Loucy (cell line): ENCODE results near the gene TYW1.
"Not testable (repeated sequence)": the region's sequence is repeated elsewhere in the genome, so short reads cannot be mapped to it uniquely, and the experiment has no call there.

Experiments used
- H2AFZ ChIP-seq: fragments of 200-600 bp; sonication (generic); 2 replicates; pipeline ENCODE4 v1.6.0; 2016; ENCODE audit warnings: antibody characterized with exemption, mild to moderate bottlenecking, low read length, moderate library complexity
- H3F3A ChIP-seq: fragments of 200-600 bp; 2 replicates; pipeline ENCODE4 v1.6.0; 2016; ENCODE audit warnings: antibody characterized with exemption, low read depth, mild to moderate bottlenecking
- H3K27me3 ChIP-seq: fragments of 200-600 bp; sonication (generic); 2 replicates; pipeline ENCODE4 v1.6.1; 2014; ENCODE audit warnings: low read length, mild to moderate bottlenecking; ENCODE audit not compliant: insufficient read depth, poor library complexity, severe bottlenecking
- H3K36me3 ChIP-seq: fragments of 200-600 bp; sonication (generic); 2 replicates; pipeline ENCODE4 v1.6.1; 2016; ENCODE audit warnings: low read length; ENCODE audit not compliant: insufficient read depth
- H3K4me1 ChIP-seq: fragments of 200-600 bp; sonication (generic); 2 replicates; pipeline ENCODE4 v1.5.1; 2014; ENCODE audit warnings: low read length, mild to moderate bottlenecking; ENCODE audit not compliant: insufficient read depth, poor library complexity, severe bottlenecking
- H3K4me2 ChIP-seq: fragments of 200-600 bp; sonication (generic); 2 replicates; pipeline ENCODE4 v1.6.0; 2014; ENCODE audit warnings: antibody characterized with exemption, low read length, low read depth, mild to moderate bottlenecking; ENCODE audit not compliant: poor library complexity, severe bottlenecking
- H3K4me3 ChIP-seq: fragments of 200-600 bp; sonication (generic); 2 replicates; pipeline ENCODE4 v1.5.1; 2014; ENCODE audit warnings: low read length, mild to moderate bottlenecking, mixed read lengths; ENCODE audit not compliant: poor library complexity, severe bottlenecking
- H3K79me2 ChIP-seq: fragments of 200-600 bp; sonication (generic); 2 replicates; pipeline ENCODE4 v1.6.1; 2014; ENCODE audit warnings: low read length; ENCODE audit not compliant: insufficient read depth
- H3K9ac ChIP-seq: fragments of 200-600 bp; sonication (generic); 2 replicates; pipeline ENCODE4 v1.6.0; 2014; ENCODE audit warnings: mild to moderate bottlenecking, low read depth, low read length, moderate library complexity; ENCODE audit not compliant: poor library complexity, severe bottlenecking
- H3K9me2 ChIP-seq: fragments of 200-600 bp; sonication (generic); replicated peaks from 2 replicates; pipeline ENCODE4 v1.6.1; 2016; ENCODE audit warnings: low read depth, low read length, mixed read lengths
- H3K9me3 ChIP-seq: fragments of 200-600 bp; sonication (generic); 2 replicates; pipeline ENCODE4 v1.6.1; 2014; ENCODE audit warnings: mild to moderate bottlenecking, antibody characterized with exemption, low read length, low read depth; ENCODE audit not compliant: insufficient read depth
- H4K20me1 ChIP-seq: fragments of 200-600 bp; sonication (generic); 2 replicates; pipeline ENCODE4 v1.6.0; 2014; ENCODE audit warnings: antibody characterized with exemption, low read length, mild to moderate bottlenecking; ENCODE audit not compliant: insufficient read depth, poor library complexity, severe bottlenecking

The TYW1 gene

DNA sequence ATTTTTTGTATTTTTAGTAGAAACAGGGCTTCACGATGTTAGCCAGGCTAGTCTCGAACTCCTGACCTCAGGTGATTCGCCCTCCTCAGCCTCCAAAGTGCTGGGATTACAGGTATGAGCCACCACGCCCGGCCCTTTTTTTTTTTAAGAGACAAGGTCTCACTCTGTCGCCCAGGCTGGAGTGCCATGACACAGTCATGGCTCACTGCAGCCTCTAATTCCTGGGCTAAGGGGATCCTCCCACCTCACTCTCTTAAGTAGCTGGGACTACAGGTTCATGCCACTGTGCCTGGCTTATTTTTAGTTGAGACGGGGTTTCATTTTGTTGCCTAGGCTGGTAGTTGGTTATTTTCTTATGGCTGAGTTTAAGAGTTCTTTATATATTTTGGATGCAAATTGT is 216.4 kb downstream of the TYW1 start:
- H3K9me2 ChIP-seq, H3K27me3 ChIP-seq, H3K4me2 ChIP-seq: not testable (repeated sequence)

DNA sequence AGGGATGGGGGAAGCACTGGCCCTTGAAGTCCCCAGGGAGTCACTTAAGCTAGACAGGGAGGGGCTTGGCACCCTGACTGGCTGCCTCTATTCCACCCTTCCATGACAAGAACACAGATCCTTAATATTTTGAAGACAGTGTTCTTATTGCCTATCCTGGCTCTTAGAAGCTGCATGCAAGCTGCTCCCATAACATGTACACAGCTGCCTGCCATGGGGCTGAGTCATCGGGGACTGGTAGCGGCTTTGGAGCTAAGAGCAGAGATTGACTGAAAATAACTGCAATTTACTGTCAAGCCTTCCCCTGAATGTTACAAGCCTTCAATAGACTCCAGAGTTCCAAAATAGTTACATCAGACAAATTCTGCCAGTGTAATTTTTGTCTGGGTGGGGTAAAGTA is 226.9 kb downstream of the TYW1 start:
- not testable (repeated sequence) for H4K20me1 ChIP-seq, H3K9ac ChIP-seq, H3K9me3 ChIP-seq, H3F3A ChIP-seq, H3K4me3 ChIP-seq, H3K79me2 ChIP-seq, H3K4me1 ChIP-seq, H3K36me3 ChIP-seq, H2AFZ ChIP-seq, H3K9me2 ChIP-seq, H3K27me3 ChIP-seq, H3K4me2 ChIP-seq

More for the DNA sequence above, 216.4 kb downstream of the TYW1 start:
- H3K36me3 ChIP-seq, H3K79me2 ChIP-seq, H3K9ac ChIP-seq, H4K20me1 ChIP-seq, H3K4me1 ChIP-seq, H2AFZ ChIP-seq, H3K9me3 ChIP-seq, H3K4me3 ChIP-seq, H3F3A ChIP-seq: not testable (repeated sequence)

DNA sequence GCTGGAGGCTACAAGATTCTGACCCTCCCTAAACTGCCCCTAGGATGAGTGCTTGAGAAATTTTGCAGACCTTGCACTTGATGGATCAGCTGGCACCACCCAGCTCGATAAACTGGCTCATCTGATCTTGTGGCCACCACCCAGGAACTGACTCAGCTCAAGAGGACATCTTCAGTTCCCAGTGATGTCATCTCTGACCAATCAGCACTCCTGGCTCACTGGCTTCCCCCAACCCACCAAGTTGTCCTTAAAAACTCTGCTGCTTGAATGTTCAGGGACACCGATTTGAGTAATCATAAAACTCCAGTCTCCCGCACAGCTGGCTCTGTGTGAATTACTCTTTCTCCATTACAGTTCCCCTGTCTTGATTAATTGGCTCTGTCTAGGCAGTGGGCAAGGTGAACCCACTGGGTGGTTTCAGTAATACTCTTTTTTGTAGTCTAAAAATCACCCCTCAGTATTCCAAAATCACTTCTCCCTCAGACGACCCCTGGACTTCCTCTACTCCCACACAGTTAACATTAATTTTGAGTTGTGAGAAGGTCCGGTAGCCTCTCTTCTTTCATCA is 229.8 kb downstream of the TYW1 start:
- not testable (repeated sequence) for H2AFZ ChIP-seq, H3K4me3 ChIP-seq, H3K4me2 ChIP-seq

DNA sequence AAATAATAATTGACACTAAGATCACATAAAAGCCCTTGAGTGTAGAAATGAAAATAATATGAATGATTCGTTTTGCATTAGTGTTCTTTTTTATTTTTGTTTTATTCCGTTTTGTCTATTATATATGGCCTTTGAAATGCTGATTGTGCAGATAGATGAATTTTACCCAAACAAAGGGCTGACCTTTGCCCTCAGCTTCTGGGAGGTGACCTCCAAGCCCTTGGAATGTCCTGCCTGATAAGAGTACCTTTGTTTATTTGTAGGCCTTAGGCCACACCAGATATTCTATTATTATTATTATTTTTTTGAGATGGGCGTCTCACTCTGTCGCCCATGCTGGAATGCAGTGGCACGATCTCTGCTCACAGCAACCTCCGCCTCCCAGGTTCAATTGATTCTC is 230.3 kb downstream of the TYW1 start:
- H3K4me1 ChIP-seq, H3K27me3 ChIP-seq, H3K36me3 ChIP-seq, H3F3A ChIP-seq, H3K9me2 ChIP-seq, H3K4me3 ChIP-seq, H3K9ac ChIP-seq, H3K4me2 ChIP-seq, H3K9me3 ChIP-seq, H2AFZ ChIP-seq, H4K20me1 ChIP-seq, H3K79me2 ChIP-seq: not testable (repeated sequence)

More for the DNA sequence above, 229.8 kb downstream of the TYW1 start:
- H3K36me3 ChIP-seq, H3K9ac ChIP-seq, H3F3A ChIP-seq, H4K20me1 ChIP-seq, H3K4me1 ChIP-seq, H3K9me3 ChIP-seq, H3K9me2 ChIP-seq, H3K79me2 ChIP-seq, H3K27me3 ChIP-seq: not testable (repeated sequence)

DNA sequence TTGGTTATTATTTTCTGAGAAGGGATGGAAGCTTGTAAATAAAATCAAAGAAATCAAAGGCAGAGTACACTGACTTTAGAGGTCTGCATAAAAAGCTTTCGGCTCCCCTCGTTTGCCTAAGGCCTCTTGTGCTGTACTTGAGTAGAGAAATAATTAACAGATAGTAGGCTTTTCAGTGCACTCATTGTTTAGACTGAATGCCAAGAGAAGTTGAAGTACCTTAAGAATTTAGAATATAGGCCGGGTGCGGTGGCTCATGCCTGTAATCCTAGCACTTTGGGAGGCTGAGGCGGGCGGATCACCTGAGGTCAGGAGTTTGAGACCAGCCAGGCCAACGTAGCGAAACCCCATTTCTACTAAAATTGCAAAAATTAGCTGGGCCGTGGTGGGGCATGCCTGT is 232.4 kb downstream of the TYW1 start:
- H3K36me3 ChIP-seq, H3K9me2 ChIP-seq, H3F3A ChIP-seq, H3K9ac ChIP-seq, H2AFZ ChIP-seq, H3K27me3 ChIP-seq, H3K79me2 ChIP-seq, H3K9me3 ChIP-seq, H3K4me1 ChIP-seq, H3K4me2 ChIP-seq, H4K20me1 ChIP-seq, H3K4me3 ChIP-seq: not testable (repeated sequence)

DNA sequence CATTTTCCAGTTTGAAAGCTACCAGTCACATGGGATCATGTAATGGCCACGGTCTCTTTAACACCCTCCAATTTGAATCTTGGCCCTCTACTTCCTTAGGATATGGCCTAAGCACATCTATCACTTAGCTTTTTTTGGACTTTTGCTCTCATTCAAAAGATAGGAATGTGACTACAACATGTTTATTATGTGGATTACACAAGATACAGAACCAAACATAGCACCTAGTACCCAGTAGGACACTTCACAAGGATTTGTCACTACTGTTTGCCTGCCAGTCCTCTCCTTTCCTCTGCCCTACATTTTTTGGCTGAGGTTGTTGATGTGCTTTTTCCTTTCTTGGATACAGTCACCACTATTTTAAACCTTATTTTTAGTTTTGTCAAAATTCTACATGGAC is 233.4 kb downstream of the TYW1 start:
- H3K4me3 ChIP-seq, H3K9me3 ChIP-seq, H3K4me1 ChIP-seq, H3F3A ChIP-seq, H2AFZ ChIP-seq, H3K79me2 ChIP-seq, H3K9me2 ChIP-seq, H3K4me2 ChIP-seq, H4K20me1 ChIP-seq, H3K9ac ChIP-seq, H3K27me3 ChIP-seq, H3K36me3 ChIP-seq: not testable (repeated sequence)

DNA sequence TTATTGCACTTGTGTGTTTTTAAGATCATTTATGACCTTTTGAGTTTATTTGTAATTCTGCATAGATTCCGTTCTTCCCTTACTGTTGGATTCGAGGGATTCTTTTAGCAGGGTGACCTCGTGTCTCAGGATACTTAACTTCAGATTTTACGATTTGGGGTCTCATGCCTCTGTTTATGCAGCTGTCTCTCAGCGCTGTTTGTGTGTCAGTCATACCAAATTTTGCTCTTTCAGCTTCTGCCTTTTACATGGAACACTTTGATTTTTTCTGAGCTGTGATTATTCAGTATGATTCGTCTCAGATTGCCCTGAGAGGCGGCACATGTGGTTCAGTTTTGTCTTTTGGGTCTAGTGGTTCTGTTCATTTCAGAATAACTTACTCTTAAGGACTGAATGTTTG is 236.9 kb downstream of the TYW1 start:
- not testable (repeated sequence) for H3K9ac ChIP-seq, H3K27me3 ChIP-seq, H3K4me2 ChIP-seq, H3K36me3 ChIP-seq, H3F3A ChIP-seq, H3K4me3 ChIP-seq, H4K20me1 ChIP-seq, H3K79me2 ChIP-seq, H3K9me3 ChIP-seq, H2AFZ ChIP-seq, H3K4me1 ChIP-seq, H3K9me2 ChIP-seq

DNA sequence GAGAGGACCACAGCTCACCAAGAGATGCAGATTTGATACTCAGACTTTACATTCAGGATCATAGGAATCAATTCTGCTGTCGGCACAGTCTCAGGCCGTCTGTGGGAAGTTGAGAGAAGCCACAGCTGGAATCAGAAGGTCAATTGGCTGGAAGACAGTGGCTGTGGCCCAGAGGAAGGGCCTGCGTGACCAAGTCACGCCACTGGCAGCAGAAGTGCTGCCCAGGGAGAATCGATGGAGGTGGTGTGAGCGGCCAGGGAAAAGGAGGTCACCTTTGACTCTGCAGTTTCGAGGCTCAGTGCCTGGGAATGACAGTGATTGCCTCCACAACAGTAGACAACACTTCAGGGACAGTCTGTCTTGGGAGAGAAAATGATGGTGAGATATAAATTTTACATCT is 239.6 kb downstream of the TYW1 start:
- H3K79me2 ChIP-seq, H3K4me2 ChIP-seq, H3K9me2 ChIP-seq, H4K20me1 ChIP-seq, H3K4me3 ChIP-seq, H3K4me1 ChIP-seq, H3K36me3 ChIP-seq, H3K27me3 ChIP-seq, H3F3A ChIP-seq, H3K9ac ChIP-seq, H2AFZ ChIP-seq, H3K9me3 ChIP-seq: not testable (repeated sequence)
